Measurements from ENCODE around the gene GADD45A.

DNA sequence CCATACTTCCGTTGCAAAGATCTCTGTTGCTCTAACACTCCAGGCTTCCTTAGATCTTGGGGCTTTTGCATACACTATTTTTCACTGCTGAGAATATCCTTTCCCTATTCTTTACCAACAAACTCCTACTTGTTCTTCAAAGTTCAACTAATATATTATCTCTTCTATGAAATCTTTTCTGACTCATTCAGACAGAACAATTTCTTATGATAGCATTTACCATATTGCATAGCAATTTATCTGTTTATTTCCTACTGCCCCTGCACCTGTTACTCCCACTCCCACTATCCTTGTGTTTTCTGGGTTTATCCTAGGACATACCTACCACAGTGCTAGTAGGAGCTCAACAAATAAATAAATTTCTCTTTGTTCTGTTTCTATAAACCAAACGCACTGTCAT is 11.0 kb downstream of the GADD45A start:
- TF ChIP-seq CTCF (IDR thresholded peaks at IDR 0.05; ENCODE audit: insufficient read depth, low read length, poor library complexity, severe bottlenecking): no peak
- TF ChIP-seq EZH2phosphoT487 (conservative IDR thresholded peaks at IDR 0.05; ENCODE audit: low read length): no peak

Data from SU-DHL-6 (cell line).